K562 (cell line): ENCODE data around the gene FYB2. TPM values are rescaled to one million over a fixed set of nuclear protein-coding genes. Genes with fewer than 3 reads are reported as not detected.

Source experiments
- ATAC-seq: fragments of 200-7000 bp; cut with Tn5 transposase; 3 replicates; pipeline ENCODE4 v1.9.1; 2020; ENCODE audit warnings: moderate library complexity
- BruUV-seq: library from RNA; stranded (reverse); fragments of 400-500 nt; replicated peaks from 2 replicates; lab custom pipeline; 2021; lab: Mats Ljungman, UMichigan
- CTCF ChIA-PET: fragments of 300-600 bp; formaldehyde crosslinking; extraction: SDS; loops from one replicate; lab custom pipeline; 2021; ENCODE audit warnings: low intra/inter-chr PET ratio; lab: Yijun Ruan, JAX
- POLR2A ChIA-PET: fragments of 300-600, 350-650 bp; sonication (Branson Sonifier 250); formaldehyde crosslinking; extraction: SDS; loops from one replicate; lab custom pipeline; 2021; ENCODE audit warnings: antibody characterized with exemption, inconsistent platforms; lab: Yijun Ruan, JAX
- DNase-seq, 4 experiments: peaks; one replicate each; pipeline versions ENCODE4 v3.0.0 to v3.0.0-alpha.2; 2011 to 2018; ENCODE audit warnings: low spot score in 3 of 4, mixed read lengths in 3 of 4; ENCODE audit errors: extremely low read depth in 1 of 4
- FAIRE-seq: peaks from 2 replicates; lab custom pipeline; 2011; peaks lifted over from hg19 to GRCh38; lab: Jason Lieb, UNC
- H2AFZ ChIP-seq: 2 replicates; pipeline ENCODE4 v1.6.0; 2011; ENCODE audit warnings: low read depth, low read length, control low read depth, inconsistent platforms
- H3K27ac ChIP-seq: fragments of 200-600 bp; 3 replicates; pipeline ENCODE4 v1.8.0; 2011; ENCODE audit warnings: low read depth, mild to moderate bottlenecking, control low read depth, inconsistent platforms, low read length, moderate library complexity, mixed read lengths; ENCODE audit errors: extremely low read depth
- H3K27me3 ChIP-seq, 2 experiments: fragments of 300-600 bp in 1 of 2; 2 replicates in 1 of 2; 3 replicates in 1 of 2; pipeline versions ENCODE4 v1.6.0 to v1.8.0; 2011; ENCODE audit warnings: inconsistent platforms in 2 of 2, low read length in 2 of 2, mild to moderate bottlenecking in 1 of 2, mixed read lengths in 1 of 2, moderate library complexity in 1 of 2; ENCODE audit not compliant: control insufficient read depth in 2 of 2, insufficient read depth in 2 of 2
- H3K36me3 ChIP-seq: fragments of 300-600 bp; 3 replicates; pipeline ENCODE4 v1.8.0; 2011; ENCODE audit warnings: mild to moderate bottlenecking, low read length, inconsistent platforms; ENCODE audit not compliant: control insufficient read depth, insufficient read depth
- H3K4me1 ChIP-seq, 2 experiments: fragments of 200-600 bp in 1 of 2; replicated peaks in 1 of 2; 2 replicates in 1 of 2; 3 replicates in 1 of 2; pipeline versions ENCODE4 v1.5.1 to v1.8.0; 2011; ENCODE audit warnings: inconsistent platforms in 2 of 2, low read length in 2 of 2, mild to moderate bottlenecking in 1 of 2, mixed read lengths in 1 of 2, moderate library complexity in 1 of 2; ENCODE audit not compliant: control insufficient read depth in 2 of 2, insufficient read depth in 2 of 2
- H3K4me2 ChIP-seq: 2 replicates; pipeline ENCODE4 v1.6.1; 2011; ENCODE audit warnings: low read length, control low read depth, inconsistent platforms, mixed read lengths; ENCODE audit not compliant: insufficient read depth
- H3K4me3 ChIP-seq: fragments of 200-600 bp; sonication (generic), shearing (Covaris generic); 2 replicates; pipeline ENCODE4 v1.5.1; 2016; ENCODE audit warnings: control low read depth, inconsistent platforms
- H3K79me2 ChIP-seq: fragments of 200-600 bp; 3 replicates; pipeline ENCODE4 v1.8.0; 2011; ENCODE audit warnings: low read length, inconsistent platforms; ENCODE audit not compliant: control insufficient read depth, insufficient read depth
- H3K9ac ChIP-seq, 2 experiments: 2 replicates each; pipeline versions ENCODE4 v1.6.0 to v1.6.1; 2011; ENCODE audit warnings: low read depth in 2 of 2, low read length in 2 of 2, control low read depth in 1 of 2, inconsistent platforms in 1 of 2, mild to moderate bottlenecking in 1 of 2, mixed read lengths in 1 of 2; ENCODE audit not compliant: insufficient read depth in 1 of 2
- H3K9me1 ChIP-seq: one replicate; pipeline ENCODE4 v1.6.0; 2011; ENCODE audit warnings: inconsistent platforms, mild to moderate bottlenecking, low read length, moderate library complexity; ENCODE audit not compliant: control insufficient read depth, insufficient read depth
- H3K9me3 ChIP-seq: replicated peaks from 2 replicates; pipeline ENCODE4 v1.5.1; 2011; ENCODE audit warnings: low read depth, low read length, inconsistent platforms; ENCODE audit not compliant: control insufficient read depth, insufficient read depth
- H4K20me1 ChIP-seq: replicated peaks from 2 replicates; pipeline ENCODE4 v1.6.1; 2011; ENCODE audit warnings: low read length, inconsistent platforms, mixed read lengths; ENCODE audit not compliant: control insufficient read depth, insufficient read depth
- IFI16 ChIP-seq: fragments of 250-450 bp; sonication (Bioruptor Pico); IDR thresholded peaks from 2 replicates; pipeline ENCODE4 v2.1.2; 2022; ENCODE audit warnings: mild to moderate bottlenecking, inconsistent platforms
- POU5F1 ChIP-seq: fragments of 150-350 bp; IDR thresholded peaks from 2 replicates; pipeline ENCODE4 v1.6.1; 2014; ENCODE audit warnings: borderline replicate concordance, low read length, low read depth, mild to moderate bottlenecking; ENCODE audit not compliant: partially characterized antibody
- RBM39 ChIP-seq: fragments of 200-400 bp; formaldehyde crosslinking; optimal IDR thresholded peaks from 2 replicates; pipeline ENCODE3; 2018; ENCODE audit warnings: low read depth, low read length
- STAG1 ChIP-seq: sonication (generic); formaldehyde crosslinking; IDR thresholded peaks from 2 replicates; pipeline ENCODE4 v1.5.0; 2020; ENCODE audit warnings: missing genetic modification reagents, borderline replicate concordance
- WGBS: fragments of 100-300 bp; shearing (Covaris generic); methylation state at CpG from one replicate; pipeline ENCODE4 v1.1.6; 2016; ENCODE audit warnings: low coverage, mixed read lengths; ENCODE audit not compliant: insufficient coverage; ENCODE audit errors: missing lambda C conversion rate; 5-methylcytosine and 5-hydroxymethylcytosine counted together
- in situ Hi-C: fragments of 300-500 bp; cut with MboI; formaldehyde crosslinking; loops from 4 replicates; pipeline ENCODE4 v1.15.0; 2018; ENCODE audit warnings: inconsistent platforms, mixed read lengths
- intact Hi-C: fragments of 100-400 bp; cut with micrococcal nuclease; formaldehyde crosslinking; loops from 2 replicates; pipeline ENCODE4 v1.14.2; 2022
- polyA plus RNA-seq, 8 experiments: library from polyadenylated mRNA; depleted of rRNA in 4 of 8; stranded (reverse) in 5 of 8; unstranded in 3 of 8; fragments of >200 nt; fragmentation: Nextera tagmentation in 2 of 8; fragmentation: Illumina TruSeq in 1 of 8; extraction: Ambion mirVana in 2 of 8; extraction: Trizol in 1 of 8; gene quantifications; 2 replicates each; pipeline versions ENCODE4 v1.2.1 to v1.2.3, GENCODE V29; 2011 to 2014; ENCODE audit warnings: inconsistent platforms in 1 of 8, missing spikeins in 1 of 8
- total RNA-seq, 7 experiments: library from RNA; depleted of rRNA in 6 of 7; stranded (reverse); fragments of >200 nt in 6 of 7; fragmentation: Illumina TruSeq in 2 of 7; extraction: Trizol in 2 of 7; gene quantifications; 2 replicates each; pipeline versions ENCODE4 v1.2.1 to v1.2.3, GENCODE V29; 2011 to 2021; ENCODE audit warnings: low replicate concordance in 1 of 7
- TF ChIP-seq, protein P1 (sequence below): fragments of 250-450 bp; sonication (Bioruptor Pico); IDR thresholded peaks from 2 replicates; pipeline ENCODE4 v1.4.0; 2020

The FYB2 gene
- total and polyA plus RNA-seq, 9 of the 15 experiments (the other 6 are each of a cell fraction or from before 2014, with no cell fraction given) = not detected

DNA sequence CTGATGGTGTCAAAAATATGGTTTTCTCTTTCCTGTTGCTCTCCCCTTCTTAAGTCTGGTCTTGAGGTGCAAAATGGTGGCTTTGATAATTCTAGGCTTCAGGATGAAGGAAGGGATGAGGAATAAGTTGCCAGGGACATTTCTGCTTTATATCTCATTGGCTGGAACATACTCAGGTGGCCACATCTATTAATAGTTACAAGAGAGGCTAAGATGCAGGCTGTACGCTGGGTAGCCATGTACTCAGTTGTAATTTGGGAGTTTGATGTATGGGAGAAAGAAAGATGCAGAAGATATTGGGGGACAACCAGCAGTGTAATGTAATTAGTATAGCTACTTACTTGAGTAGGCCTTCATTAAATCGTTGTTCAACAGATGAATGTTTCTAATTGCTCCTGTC lies 148.9 kb downstream of the FYB2 start:
- CTCF ChIA-PET = no interaction called here
- Histone ChIP-seq H3K27ac (no peak overlapping the region), H3K36me3 (no peaks in the 10 kb centered on the region), H3K79me2 (no peaks in the 10 kb centered on the region), H3K4me1 (no peaks in the 10 kb centered on the region), H3K9ac (no peak overlapping the region), H3K9me3 (no peaks in the 10 kb centered on the region), H4K20me1 (no peaks in the 10 kb centered on the region), H3K4me2 (no peak overlapping the region), H3K9me1 (no peaks in the 10 kb centered on the region), H2AFZ (no peak overlapping the region), H3K27me3 (no peaks in the 10 kb centered on the region), H3K4me3 (no peak overlapping the region)
- FAIRE-seq (no peak), DNase-seq (no peak), ATAC-seq (no peak)
- WGBS = 0% methylated on average over 2 of the region's 2 CpGs
- POLR2A ChIA-PET = no interaction called here
- in situ Hi-C loops (no loop called here), intact Hi-C loops (no loop called here)
- TF ChIP-seq RBM39 (no peak), IFI16 (CRISPR knock-in tag) (no peak), STAG1 (CRISPR knock-in tag) (no peak), POU5F1 (no peak)
- TF ChIP-seq, protein P1, sequence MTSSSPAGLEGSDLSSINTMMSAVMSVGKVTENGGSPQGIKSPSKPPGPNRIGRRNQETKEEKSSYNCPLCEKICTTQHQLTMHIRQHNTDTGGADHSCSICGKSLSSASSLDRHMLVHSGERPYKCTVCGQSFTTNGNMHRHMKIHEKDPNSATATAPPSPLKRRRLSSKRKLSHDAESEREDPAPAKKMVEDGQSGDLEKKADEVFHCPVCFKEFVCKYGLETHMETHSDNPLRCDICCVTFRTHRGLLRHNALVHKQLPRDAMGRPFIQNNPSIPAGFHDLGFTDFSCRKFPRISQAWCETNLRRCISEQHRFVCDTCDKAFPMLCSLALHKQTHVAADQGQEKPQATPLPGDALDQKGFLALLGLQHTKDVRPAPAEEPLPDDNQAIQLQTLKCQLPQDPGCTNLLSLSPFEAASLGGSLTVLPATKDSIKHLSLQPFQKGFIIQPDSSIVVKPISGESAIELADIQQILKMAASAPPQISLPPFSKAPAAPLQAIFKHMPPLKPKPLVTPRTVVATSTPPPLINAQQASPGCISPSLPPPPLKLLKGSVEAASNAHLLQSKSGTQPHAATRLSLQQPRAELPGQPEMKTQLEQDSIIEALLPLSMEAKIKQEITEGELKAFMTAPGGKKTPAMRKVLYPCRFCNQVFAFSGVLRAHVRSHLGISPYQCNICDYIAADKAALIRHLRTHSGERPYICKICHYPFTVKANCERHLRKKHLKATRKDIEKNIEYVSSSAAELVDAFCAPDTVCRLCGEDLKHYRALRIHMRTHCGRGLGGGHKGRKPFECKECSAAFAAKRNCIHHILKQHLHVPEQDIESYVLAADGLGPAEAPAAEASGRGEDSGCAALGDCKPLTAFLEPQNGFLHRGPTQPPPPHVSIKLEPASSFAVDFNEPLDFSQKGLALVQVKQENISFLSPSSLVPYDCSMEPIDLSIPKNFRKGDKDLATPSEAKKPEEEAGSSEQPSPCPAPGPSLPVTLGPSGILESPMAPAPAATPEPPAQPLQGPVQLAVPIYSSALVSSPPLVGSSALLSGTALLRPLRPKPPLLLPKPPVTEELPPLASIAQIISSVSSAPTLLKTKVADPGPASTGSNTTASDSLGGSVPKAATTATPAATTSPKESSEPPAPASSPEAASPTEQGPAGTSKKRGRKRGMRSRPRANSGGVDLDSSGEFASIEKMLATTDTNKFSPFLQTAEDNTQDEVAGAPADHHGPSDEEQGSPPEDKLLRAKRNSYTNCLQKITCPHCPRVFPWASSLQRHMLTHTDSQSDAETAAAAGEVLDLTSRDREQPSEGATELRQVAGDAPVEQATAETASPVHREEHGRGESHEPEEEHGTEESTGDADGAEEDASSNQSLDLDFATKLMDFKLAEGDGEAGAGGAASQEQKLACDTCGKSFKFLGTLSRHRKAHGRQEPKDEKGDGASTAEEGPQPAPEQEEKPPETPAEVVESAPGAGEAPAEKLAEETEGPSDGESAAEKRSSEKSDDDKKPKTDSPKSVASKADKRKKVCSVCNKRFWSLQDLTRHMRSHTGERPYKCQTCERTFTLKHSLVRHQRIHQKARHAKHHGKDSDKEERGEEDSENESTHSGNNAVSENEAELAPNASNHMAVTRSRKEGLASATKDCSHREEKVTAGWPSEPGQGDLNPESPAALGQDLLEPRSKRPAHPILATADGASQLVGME = no peak
- no TSS peak for BruUV-seq

Other genes starting within 250 kb of the FYB2 start
- gene PLPP3, start 239.8 kb downstream of the FYB2 start, total RNA-seq (2014; rRNA removed) = 0.54 TPM in 1 of 2 replicates, not detected in the other
- gene PLPP3, start 239.8 kb downstream of the FYB2 start, total RNA-seq (2014; rRNA removed; fragmentation: Illumina TruSeq; extraction: Trizol) = 0.10 and 0.15 TPM in 2 replicates
- 0.29 and 0.30 TPM in 2 replicates for gene PLPP3, start 239.8 kb downstream of the FYB2 start, total RNA-seq (2015; rRNA removed; fragmentation: Illumina TruSeq; extraction: Trizol)
- gene PLPP3, start 239.8 kb downstream of the FYB2 start, total RNA-seq (2021) = 0.16 and 0.36 TPM in 2 replicates
- gene PLPP3, start 239.8 kb downstream of the FYB2 start, polyA plus RNA-seq (2011; rRNA removed) = 0.36 TPM in 1 of 2 replicates, not detected in the other
- gene PLPP3, start 239.8 kb downstream of the FYB2 start, polyA plus RNA-seq (2014; fragmentation: Illumina TruSeq; extraction: Trizol) = 0.07 and 0.11 TPM in 2 replicates
- under 1 TPM; 0.13 to 0.35 TPM for gene PLPP3, start 239.8 kb downstream of the FYB2 start, polyA plus RNA-seq (2014; fragmentation: Nextera tagmentation; extraction: Ambion mirVana)
- gene PLPP3, start 239.8 kb downstream of the FYB2 start, polyA plus RNA-seq (2014; rRNA removed) = 0.08 and 0.20 TPM in 2 replicates
- gene PRKAA2, start 174.1 kb downstream of the FYB2 start, total RNA-seq (2014; rRNA removed) = not detected in 2 replicates
- gene PRKAA2, start 174.1 kb downstream of the FYB2 start, total RNA-seq (2014; rRNA removed; fragmentation: Illumina TruSeq; extraction: Trizol) = not detected in 2 replicates
- gene PRKAA2, start 174.1 kb downstream of the FYB2 start, total RNA-seq (2015; rRNA removed; fragmentation: Illumina TruSeq; extraction: Trizol) = not detected in 2 replicates
- gene PRKAA2, start 174.1 kb downstream of the FYB2 start, total RNA-seq (2021) = not detected in 2 replicates
- gene PRKAA2, start 174.1 kb downstream of the FYB2 start, polyA plus RNA-seq (2011; rRNA removed) = 0.01 TPM in 1 of 2 replicates, not detected in the other
- not detected in 2 replicates for gene PRKAA2, start 174.1 kb downstream of the FYB2 start, polyA plus RNA-seq (2014; fragmentation: Illumina TruSeq; extraction: Trizol)
- not detected for gene PRKAA2, start 174.1 kb downstream of the FYB2 start, polyA plus RNA-seq (2014; fragmentation: Nextera tagmentation; extraction: Ambion mirVana)
- gene PRKAA2, start 174.1 kb downstream of the FYB2 start, polyA plus RNA-seq (2014; rRNA removed) = not detected in 2 replicates
- gene C8A, start 35.4 kb upstream of the FYB2 start, total RNA-seq (2014; rRNA removed) = not detected in 2 replicates
- not detected in 2 replicates for gene C8A, start 35.4 kb upstream of the FYB2 start, total RNA-seq (2014; rRNA removed; fragmentation: Illumina TruSeq; extraction: Trizol)
- gene C8A, start 35.4 kb upstream of the FYB2 start, total RNA-seq (2015; rRNA removed; fragmentation: Illumina TruSeq; extraction: Trizol) = not detected in 2 replicates
- 0.09 TPM in 1 of 2 replicates, not detected in the other for gene C8A, start 35.4 kb upstream of the FYB2 start, total RNA-seq (2021)
- gene C8A, start 35.4 kb upstream of the FYB2 start, polyA plus RNA-seq (2011; rRNA removed) = not detected in 2 replicates
- gene C8A, start 35.4 kb upstream of the FYB2 start, polyA plus RNA-seq (2014; fragmentation: Illumina TruSeq; extraction: Trizol) = not detected in 2 replicates
- not detected for gene C8A, start 35.4 kb upstream of the FYB2 start, polyA plus RNA-seq (2014; fragmentation: Nextera tagmentation; extraction: Ambion mirVana)
- not detected in 2 replicates for gene C8A, start 35.4 kb upstream of the FYB2 start, polyA plus RNA-seq (2014; rRNA removed)
- not detected in 2 replicates for gene C8B, start 146.6 kb upstream of the FYB2 start, total RNA-seq (2014; rRNA removed)
- gene C8B, start 146.6 kb upstream of the FYB2 start, total RNA-seq (2014; rRNA removed; fragmentation: Illumina TruSeq; extraction: Trizol) = not detected in 2 replicates
- gene C8B, start 146.6 kb upstream of the FYB2 start, total RNA-seq (2015; rRNA removed; fragmentation: Illumina TruSeq; extraction: Trizol) = not detected in 2 replicates
- not detected in 2 replicates for gene C8B, start 146.6 kb upstream of the FYB2 start, total RNA-seq (2021)
- gene C8B, start 146.6 kb upstream of the FYB2 start, polyA plus RNA-seq (2011; rRNA removed) = not detected in 2 replicates
- gene C8B, start 146.6 kb upstream of the FYB2 start, polyA plus RNA-seq (2014; fragmentation: Illumina TruSeq; extraction: Trizol) = not detected in 2 replicates
- not detected for gene C8B, start 146.6 kb upstream of the FYB2 start, polyA plus RNA-seq (2014; fragmentation: Nextera tagmentation; extraction: Ambion mirVana)
- not detected in 2 replicates for gene C8B, start 146.6 kb upstream of the FYB2 start, polyA plus RNA-seq (2014; rRNA removed)